Esophagus (tissue), 2 donors: ENCODE data around the gene C5. TPM values are rescaled to one million over a fixed set of nuclear protein-coding genes. Genes with fewer than 3 reads are reported as not detected.

Source experiments
- H3K27ac ChIP-seq, 2 donors: one replicate each; pipeline ENCODE4 v1.5.1; 2013; ENCODE audit warnings: low read depth in 2 of 2, mild to moderate bottlenecking in 2 of 2, inconsistent platforms in 1 of 2, low read length in 1 of 2, moderate library complexity in 1 of 2
- H3K27me3 ChIP-seq, 2 donors: one replicate each; pipeline ENCODE4 v1.6.1; 2013; ENCODE audit warnings: low read length in 2 of 2, control low read depth in 1 of 2, mild to moderate bottlenecking in 1 of 2; ENCODE audit not compliant: insufficient read depth in 2 of 2, control insufficient read depth in 1 of 2
- H3K36me3 ChIP-seq, 2 donors: one replicate each; pipeline ENCODE4 v1.6.1; 2013; ENCODE audit warnings: low read length in 1 of 2; ENCODE audit not compliant: control insufficient read depth in 2 of 2, insufficient read depth in 2 of 2
- H3K4me1 ChIP-seq, 2 donors: one replicate each; pipeline ENCODE4 v1.6.1; 2013; ENCODE audit warnings: low read length in 1 of 2; ENCODE audit not compliant: control insufficient read depth in 2 of 2, insufficient read depth in 2 of 2
- H3K4me3 ChIP-seq, 2 donors: one replicate each; pipeline ENCODE4 v1.5.1; 2013; ENCODE audit warnings: low read length in 2 of 2, mild to moderate bottlenecking in 2 of 2, low read depth in 1 of 2, moderate library complexity in 1 of 2
- H3K9me3 ChIP-seq, 2 donors: one replicate each; pipeline ENCODE4 v1.6.1; 2013; ENCODE audit warnings: mild to moderate bottlenecking in 2 of 2, low read depth in 1 of 2, low read length in 1 of 2, moderate library complexity in 1 of 2; ENCODE audit not compliant: control insufficient read depth in 2 of 2, insufficient read depth in 1 of 2
- whole genome bisulfite sequencing, 2 donors: extraction: QIAGEN DNeasy Blood & Tissue Kit; methylation state at CpG; one replicate each; pipeline ENCODE4 v1.1.7; 2013; 5-methylcytosine and 5-hydroxymethylcytosine counted together
- polyA plus RNA-seq, 2 donors: library from polyadenylated mRNA; stranded (reverse); fragments of 200-250 nt; gene quantifications; one replicate each; pipeline ENCODE4 v1.2.3, GENCODE V29; 2013
- donor health status: healthy with polysubstance abuse.
- donor health status: Bipolar disorder and iron deficiency.

The C5 gene
- polyA plus RNA-seq, 2 donors, result 1.0 to 1.7 TPM

- no peak overlapping the region for H3K4me3 ChIP-seq
- H3K27ac ChIP-seq, result peak overlapping the region; percentile 82
- peaks cover 0 to 3% of the 10 kb centered on the region in 2 donors for H3K4me1 ChIP-seq
- H3K27me3 ChIP-seq, result no peaks in the 10 kb centered on the region
- peaks cover 0 to 1% of the 10 kb centered on the region in 2 donors for H3K36me3 ChIP-seq
- no peaks in the 10 kb centered on the region for H3K9me3 ChIP-seq
- WGBS, 2 donors, result 92 to 93% methylated on average over 4 of the region's 4 CpGs
These were observed 131.9 kb downstream of the C5 start for GRCh38 chr9:120917929-120918762.

GRCh38 chr9:120916991-120917880 lies 132.8 kb downstream of the C5 start:
- H3K4me1 ChIP-seq, result peaks cover 0 to 3% of the 10 kb centered on the region in 2 donors
- no peaks in the 10 kb centered on the region for H3K27me3 ChIP-seq
- H3K4me3 ChIP-seq, result no peak overlapping the region
- H3K27ac ChIP-seq, result peak overlapping the region; percentile 20 to 35
- H3K9me3 ChIP-seq, result no peaks in the 10 kb centered on the region
- peaks cover 3 to 5% of the 10 kb centered on the region in 2 donors for H3K36me3 ChIP-seq
- WGBS, 2 donors, result 90 to 93% methylated on average over 8 of the region's 8 CpGs

GRCh38 chr9:120916588-120916987 lies 133.5 kb downstream of the C5 start:
- Histone ChIP-seq H3K4me1 (peaks cover 0 to 3% of the 10 kb centered on the region in 2 donors), H3K36me3 (peaks cover 3 to 5% of the 10 kb centered on the region in 2 donors), H3K27me3 (no peaks in the 10 kb centered on the region), H3K27ac (peak overlapping the region; percentile 20 to 35), H3K9me3 (no peaks in the 10 kb centered on the region), H3K4me3 (no peak overlapping the region)
- 38 to 48% methylated on average over 3 of the region's 3 CpGs for WGBS, 2 donors

GRCh38 chr9:120915854-120916470 lies 134.1 kb downstream of the C5 start:
- Histone ChIP-seq H3K27ac (peak overlapping the region in 1 of 2 donors; percentile 74), H3K4me1 (peaks cover 0 to 3% of the 10 kb centered on the region in 2 donors), H3K4me3 (no peak overlapping the region), H3K36me3 (peaks cover 3 to 5% of the 10 kb centered on the region in 2 donors), H3K27me3 (no peaks in the 10 kb centered on the region), H3K9me3 (no peaks in the 10 kb centered on the region)
- 69 to 73% methylated on average over 5 of the region's 5 CpGs for WGBS, 2 donors

GRCh38 chr9:120914953-120915352 lies 135.1 kb downstream of the C5 start:
- no peaks in the 10 kb centered on the region for H3K27me3 ChIP-seq
- H3K9me3 ChIP-seq, result no peaks in the 10 kb centered on the region
- no peak overlapping the region for H3K4me3 ChIP-seq
- peaks cover 3 to 4% of the 10 kb centered on the region in 2 donors for H3K4me1 ChIP-seq
- H3K36me3 ChIP-seq, result peaks cover 3 to 5% of the 10 kb centered on the region in 2 donors
- 80 to 88% methylated on average over 6 of the region's 6 CpGs for WGBS, 2 donors
- peak overlapping the region in 1 of 2 donors; percentile 30 for H3K27ac ChIP-seq

- 73 to 74% methylated on average over 3 of the region's 3 CpGs for WGBS, 2 donors
- Histone ChIP-seq H3K4me1 (peaks cover 0 to 6% of the 10 kb centered on the region in 2 donors), H3K9me3 (no peaks in the 10 kb centered on the region), H3K27me3 (no peaks in the 10 kb centered on the region), H3K27ac (peak overlapping the region in 1 of 2 donors; percentile 30), H3K36me3 (peaks cover 3 to 5% of the 10 kb centered on the region in 2 donors), H3K4me3 (no peak overlapping the region)
These were observed 135.7 kb downstream of the C5 start for GRCh38 chr9:120914396-120914795.

GRCh38 chr9:120913647-120914264 lies 136.3 kb downstream of the C5 start:
- Histone ChIP-seq H3K9me3 (no peaks in the 10 kb centered on the region), H3K4me3 (no peak overlapping the region), H3K27me3 (no peaks in the 10 kb centered on the region), H3K4me1 (peaks cover 0 to 6% of the 10 kb centered on the region in 2 donors), H3K36me3 (peaks cover 3 to 5% of the 10 kb centered on the region in 2 donors), H3K27ac (no peak overlapping the region)
- 88% methylated on average over 4 of the region's 4 CpGs for WGBS, 2 donors

GRCh38 chr9:120912958-120913646 lies 137.0 kb downstream of the C5 start:
- Histone ChIP-seq H3K36me3 (peaks cover 3 to 5% of the 10 kb centered on the region in 2 donors), H3K4me1 (peaks cover 0 to 6% of the 10 kb centered on the region in 2 donors), H3K27ac (no peak overlapping the region), H3K4me3 (no peak overlapping the region), H3K9me3 (no peaks in the 10 kb centered on the region), H3K27me3 (no peaks in the 10 kb centered on the region)
- 90 to 91% methylated on average over 13 of the region's 13 CpGs for WGBS, 2 donors
